ENCODE data around the gene ZNF536.
A peak's percentile ranks its signal among the peaks of the same experiment; 100 is the strongest.
"Not testable (repeated sequence)": the region's sequence is repeated elsewhere in the genome, so short reads cannot be mapped to it uniquely, and the experiment has no call there.

ZNF536 gene

GRCh38 chr19:30390356-30390988 is 18.3 kb downstream of the ZNF536 start:
- DNase-seq = no peak

- DNase-seq = no peak
Observed at GRCh38 chr19:30391052-30391451, 18.9 kb downstream of the ZNF536 start.

- no peak for DNase-seq
Observed at GRCh38 chr19:30391554-30392551, 19.7 kb downstream of the ZNF536 start.

- DNase-seq = no peak
Observed at GRCh38 chr19:30393046-30393445, 20.9 kb downstream of the ZNF536 start.

GRCh38 chr19:30393729-30394480 is 21.7 kb downstream of the ZNF536 start:
- no peak for DNase-seq

GRCh38 chr19:30394481-30395151 is 22.4 kb downstream of the ZNF536 start:
- DNase-seq = no peak

- no peak for DNase-seq
Observed at GRCh38 chr19:30395283-30395682, 23.1 kb downstream of the ZNF536 start.

GRCh38 chr19:30398539-30398938 is 26.4 kb downstream of the ZNF536 start:
- DNase-seq = not testable (repeated sequence)

GRCh38 chr19:30401956-30402355 is 29.8 kb downstream of the ZNF536 start:
- DNase-seq = no peak

- DNase-seq = no peak
Observed at GRCh38 chr19:30402436-30403202, 30.4 kb downstream of the ZNF536 start.

GRCh38 chr19:30403203-30403985 is 31.2 kb downstream of the ZNF536 start:
- DNase-seq = no peak

GRCh38 chr19:30406220-30407067 is 34.3 kb downstream of the ZNF536 start:
- DNase-seq = peak in 1 of 2 experiments; percentile 23

GRCh38 chr19:30407068-30407709 is 35.0 kb downstream of the ZNF536 start:
- DNase-seq = no peak

- no peak for DNase-seq
Observed at GRCh38 chr19:30408734-30409301, 36.6 kb downstream of the ZNF536 start.

- DNase-seq = no peak
Observed at GRCh38 chr19:30411714-30412113, 39.5 kb downstream of the ZNF536 start.

GRCh38 chr19:30416375-30416774 is 44.2 kb downstream of the ZNF536 start:
- no peak for DNase-seq

GRCh38 chr19:30417166-30417565 is 45.0 kb downstream of the ZNF536 start:
- not testable (repeated sequence) for DNase-seq

GRCh38 chr19:30419568-30420180 is 47.5 kb downstream of the ZNF536 start:
- no peak for DNase-seq

- DNase-seq = no peak
Observed at GRCh38 chr19:30420316-30420715, 48.1 kb downstream of the ZNF536 start.

All from SHP77 (cell line).